Stimulated activated CD8-positive, alpha-beta memory T cell treated with anti-CD3 and anti-CD28 coated beads, Interleukin-7, amount 100 ng/mL, for 48 hours (primary cell): ENCODE results near the gene GDNF.

Source experiments
- DNase-seq, 2 donors: peaks; one replicate each; pipeline ENCODE4 v3.0.0-alpha.2; 2020; ENCODE audit warnings: low read depth in 1 of 2; ENCODE audit errors: extremely low read depth in 1 of 2

Gene GDNF

GRCh38 chr5:37847978-37848425 is 8.2 kb upstream of the GDNF start:
- no peak for DNase-seq

- no peak for DNase-seq
Observed at GRCh38 chr5:37846786-37847310, 7.0 kb upstream of the GDNF start.

- DNase-seq: no peak
Observed at GRCh38 chr5:37844009-37844408, 4.2 kb upstream of the GDNF start.

- no peak for DNase-seq
Observed at GRCh38 chr5:37842048-37842447, 2.2 kb upstream of the GDNF start.

- DNase-seq: no peak
Observed at GRCh38 chr5:37841203-37841602, 1.4 kb upstream of the GDNF start.

- no peak for DNase-seq
Observed at GRCh38 chr5:37840053-37841034, 503 bp upstream of the GDNF start.

- no peak for DNase-seq
Observed at GRCh38 chr5:37838933-37839341, 904 bp downstream of the GDNF start.

GRCh38 chr5:37838152-37838932 is 1.5 kb downstream of the GDNF start:
- DNase-seq: no peak

- DNase-seq: peak; percentile 49 to 59
Observed at GRCh38 chr5:37837414-37838032, 2.3 kb downstream of the GDNF start.

GRCh38 chr5:37836592-37837413 is 3.0 kb downstream of the GDNF start:
- no peak for DNase-seq

- no peak for DNase-seq
Observed at GRCh38 chr5:37836235-37836591, 3.6 kb downstream of the GDNF start.

- DNase-seq: no peak
Observed at GRCh38 chr5:37835380-37835973, 4.4 kb downstream of the GDNF start.

GRCh38 chr5:37834542-37835379 is 5.1 kb downstream of the GDNF start:
- DNase-seq: no peak

GRCh38 chr5:37833990-37834389 is 5.9 kb downstream of the GDNF start:
- no peak for DNase-seq

GRCh38 chr5:37831821-37832534 is 7.9 kb downstream of the GDNF start:
- DNase-seq: no peak

GRCh38 chr5:37830348-37830747 is 9.5 kb downstream of the GDNF start:
- DNase-seq: no peak

- no peak for DNase-seq
Observed at GRCh38 chr5:37825334-37825915, 14.4 kb downstream of the GDNF start.
